ENCODE results near the gene PHF23.

PHF23 gene

GRCh38 chr17:7260151-7260550 is 20.9 kb upstream of the PHF23 start:
- Mint-ChIP-seq H3K27me3 (ENCODE audit: low read depth) (peaks cover 61% of the 10 kb centered on the region), H3K9me3 (no peaks in the 10 kb centered on the region), H3K4me1 (peaks cover 11% of the 10 kb centered on the region), H3K4me3 (peak overlapping the region; percentile 54 to 76 (median 63)), H3K36me3 (ENCODE audit: low read depth) (peaks cover 32% of the 10 kb centered on the region), H3K27ac (peak overlapping the region in 2 of 3 experiments; percentile 18 to 37)
- TF ChIP-seq, protein P1, sequence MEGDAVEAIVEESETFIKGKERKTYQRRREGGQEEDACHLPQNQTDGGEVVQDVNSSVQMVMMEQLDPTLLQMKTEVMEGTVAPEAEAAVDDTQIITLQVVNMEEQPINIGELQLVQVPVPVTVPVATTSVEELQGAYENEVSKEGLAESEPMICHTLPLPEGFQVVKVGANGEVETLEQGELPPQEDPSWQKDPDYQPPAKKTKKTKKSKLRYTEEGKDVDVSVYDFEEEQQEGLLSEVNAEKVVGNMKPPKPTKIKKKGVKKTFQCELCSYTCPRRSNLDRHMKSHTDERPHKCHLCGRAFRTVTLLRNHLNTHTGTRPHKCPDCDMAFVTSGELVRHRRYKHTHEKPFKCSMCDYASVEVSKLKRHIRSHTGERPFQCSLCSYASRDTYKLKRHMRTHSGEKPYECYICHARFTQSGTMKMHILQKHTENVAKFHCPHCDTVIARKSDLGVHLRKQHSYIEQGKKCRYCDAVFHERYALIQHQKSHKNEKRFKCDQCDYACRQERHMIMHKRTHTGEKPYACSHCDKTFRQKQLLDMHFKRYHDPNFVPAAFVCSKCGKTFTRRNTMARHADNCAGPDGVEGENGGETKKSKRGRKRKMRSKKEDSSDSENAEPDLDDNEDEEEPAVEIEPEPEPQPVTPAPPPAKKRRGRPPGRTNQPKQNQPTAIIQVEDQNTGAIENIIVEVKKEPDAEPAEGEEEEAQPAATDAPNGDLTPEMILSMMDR (IDR thresholded peaks at IDR 0.05; ENCODE audit: unreplicated experiment in 3 of 3): no peak

DNA sequence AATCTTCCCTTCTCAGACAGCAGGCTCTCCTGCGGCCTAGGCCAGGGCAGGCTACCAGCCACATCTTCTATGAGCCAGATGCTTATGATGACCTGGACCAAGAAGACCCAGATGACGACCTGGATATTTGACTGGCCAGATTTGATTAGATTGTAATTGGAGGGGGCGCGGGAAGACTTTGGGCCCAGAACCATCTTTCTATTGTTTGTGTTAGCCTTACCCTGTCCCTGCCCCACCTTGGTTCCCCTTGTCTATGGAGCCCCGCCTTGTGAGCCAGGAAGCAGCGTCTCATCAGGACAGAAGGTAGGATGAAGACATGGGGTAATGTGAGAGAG is 20.3 kb upstream of the PHF23 start:
- TF ChIP-seq, protein P1 (IDR thresholded peaks at IDR 0.05; ENCODE audit: unreplicated experiment in 3 of 3): no peak
- H3K27me3 Mint-ChIP-seq (ENCODE audit: low read depth): peaks cover 55% of the 10 kb centered on the region
- peaks cover 37% of the 10 kb centered on the region for H3K36me3 Mint-ChIP-seq (ENCODE audit: low read depth)
- peaks cover 11% of the 10 kb centered on the region for H3K4me1 Mint-ChIP-seq
- H3K27ac Mint-ChIP-seq: peak overlapping the region in 1 of 3 experiments; percentile 79
- peak overlapping the region; percentile 24 to 65 (median 44) for H3K4me3 Mint-ChIP-seq
- H3K9me3 Mint-ChIP-seq: no peaks in the 10 kb centered on the region

GRCh38 chr17:7258731-7259554 is 19.7 kb upstream of the PHF23 start:
- TF ChIP-seq, protein P1 (IDR thresholded peaks at IDR 0.05; ENCODE audit: unreplicated experiment in 3 of 3): no peak
- H3K4me3 Mint-ChIP-seq: peak overlapping the region; percentile 24 to 65 (median 44)
- H3K4me1 Mint-ChIP-seq: peaks cover 8% of the 10 kb centered on the region
- peaks cover 49% of the 10 kb centered on the region for H3K27me3 Mint-ChIP-seq (ENCODE audit: low read depth)
- no peaks in the 10 kb centered on the region for H3K9me3 Mint-ChIP-seq
- H3K27ac Mint-ChIP-seq: peak overlapping the region in 2 of 3 experiments; percentile 43 to 79
- peaks cover 41% of the 10 kb centered on the region for H3K36me3 Mint-ChIP-seq (ENCODE audit: low read depth)

- peaks cover 51% of the 10 kb centered on the region for H3K36me3 Mint-ChIP-seq (ENCODE audit: low read depth)
- peak overlapping the region in 1 of 3 experiments; percentile 49 for H3K27ac Mint-ChIP-seq
- peaks cover 30% of the 10 kb centered on the region for H3K27me3 Mint-ChIP-seq (ENCODE audit: low read depth)
- TF ChIP-seq, protein P1 (IDR thresholded peaks at IDR 0.05; ENCODE audit: unreplicated experiment in 3 of 3): no peak
- H3K4me3 Mint-ChIP-seq: peak overlapping the region in 1 of 3 experiments; percentile 13
- no peaks in the 10 kb centered on the region for H3K9me3 Mint-ChIP-seq
- H3K4me1 Mint-ChIP-seq: peaks cover 13% of the 10 kb centered on the region
Observed at GRCh38 chr17:7256766-7257456, 17.7 kb upstream of the PHF23 start.

GRCh38 chr17:7254511-7254910 is 15.3 kb upstream of the PHF23 start:
- TF ChIP-seq, protein P1 (IDR thresholded peaks at IDR 0.05; ENCODE audit: unreplicated experiment in 3 of 3): no peak
- H3K27ac Mint-ChIP-seq: peak overlapping the region in 1 of 3 experiments; percentile 67
- H3K4me3 Mint-ChIP-seq: peak overlapping the region; percentile 69 to 82 (median 77)
- H3K27me3 Mint-ChIP-seq (ENCODE audit: low read depth): peaks cover 6% of the 10 kb centered on the region
- H3K36me3 Mint-ChIP-seq (ENCODE audit: low read depth): peaks cover 49% of the 10 kb centered on the region
- H3K4me1 Mint-ChIP-seq: peaks cover 28% of the 10 kb centered on the region
- no peaks in the 10 kb centered on the region for H3K9me3 Mint-ChIP-seq

Data from nephron (organoid).